Activated T-cell treated with anti-CD3 and anti-CD28 coated beads for 24 hours (primary cell): ENCODE data around the gene TRIM59.

Source experiments
- DNase-seq: peaks from one replicate; pipeline ENCODE4 v3.0.0-alpha.2; 2020; ENCODE audit warnings: low read depth

TRIM59 gene

GRCh38 chr3:160402221-160403027, 47.2 kb downstream of the TRIM59 start:
- no peak for DNase-seq

GRCh38 chr3:160401291-160402095, 48.1 kb downstream of the TRIM59 start:
- no peak for DNase-seq

- peak; percentile 4 for DNase-seq
These were observed 48.9 kb downstream of the TRIM59 start for GRCh38 chr3:160400702-160401150.

GRCh38 chr3:160400030-160400701, 49.4 kb downstream of the TRIM59 start:
- DNase-seq = peak; percentile 23

GRCh38 chr3:160399125-160400029, 50.2 kb downstream of the TRIM59 start, which contains the start of the genes IFT80 and SMC4:
TSS of gene IFT80 (minus strand) at chr3:160399225. CDS start at chr3:160384600, 14,625 bp downstream.
TSS of gene SMC4 (plus strand) at chr3:160399650. CDS start at chr3:160400827, 1,177 bp downstream.
- peak; percentile 94 for DNase-seq

- no peak for DNase-seq
These were observed 50.8 kb downstream of the TRIM59 start for GRCh38 chr3:160398820-160399124.

- DNase-seq = no peak
These were observed 54.3 kb downstream of the TRIM59 start for GRCh38 chr3:160395297-160395696.

- no peak for DNase-seq
These were observed 55.6 kb downstream of the TRIM59 start for GRCh38 chr3:160394009-160394392.

GRCh38 chr3:160393346-160394008, 56.1 kb downstream of the TRIM59 start:
- no peak for DNase-seq

- no peak for DNase-seq
These were observed 56.8 kb downstream of the TRIM59 start for GRCh38 chr3:160392798-160393197.

GRCh38 chr3:160390565-160391138, 58.9 kb downstream of the TRIM59 start:
- DNase-seq = no peak
